ENCODE results near the gene TUBA3D.
"Not testable (repeated sequence)": the region's sequence is repeated elsewhere in the genome, so short reads cannot be mapped to it uniquely, and the experiment has no call there.

Gene TUBA3D

GRCh38 chr2:131475831-131476230, at the start of gene TUBA3D:
TSS of gene TUBA3D (plus strand) at chr2:131476119. CDS start at chr2:131476200, 81 bp downstream.
- Histone ChIP-seq H3K27me3 (replicated peaks; ENCODE audit: control insufficient read depth, insufficient read depth, low read length) (no peaks in the 10 kb centered on the region), H3K36me3 (ENCODE audit: control insufficient read depth, insufficient read depth, low read length, severe bottlenecking) (no peaks in the 10 kb centered on the region), H3K9me3 (ENCODE audit: control insufficient read depth, low read length) (no peaks in the 10 kb centered on the region), H3K9ac (ENCODE audit: low read length) (no peak within 1 kb of the TSS), H3K4me1 (ENCODE audit: control insufficient read depth, insufficient read depth, low read length) (no peaks in the 10 kb centered on the region), H3K4me3 (ENCODE audit: low read length) (no peak within 1 kb of the TSS)
- DNase-seq (ENCODE audit: low read depth): no peak

GRCh38 chr2:131426727-131427126, 49.2 kb upstream of the TUBA3D start:
- H3K4me1 ChIP-seq (ENCODE audit: control insufficient read depth, insufficient read depth, low read length): no peaks in the 10 kb centered on the region
- H3K27me3 ChIP-seq (replicated peaks; ENCODE audit: control insufficient read depth, insufficient read depth, low read length): peaks cover 50% of the 10 kb centered on the region

GRCh38 chr2:131431336-131431735, 44.6 kb upstream of the TUBA3D start:
- DNase-seq (ENCODE audit: low read depth): no peak
- no peaks in the 10 kb centered on the region for H3K9me3 ChIP-seq (ENCODE audit: control insufficient read depth, low read length)
- H3K27me3 ChIP-seq (replicated peaks; ENCODE audit: control insufficient read depth, insufficient read depth, low read length): peaks cover 52% of the 10 kb centered on the region
- H3K36me3 ChIP-seq (ENCODE audit: control insufficient read depth, insufficient read depth, low read length, severe bottlenecking): no peaks in the 10 kb centered on the region
- no peak overlapping the region for H3K9ac ChIP-seq (ENCODE audit: low read length)
- no peaks in the 10 kb centered on the region for H3K4me1 ChIP-seq (ENCODE audit: control insufficient read depth, insufficient read depth, low read length)
- H3K4me3 ChIP-seq (ENCODE audit: low read length): no peak overlapping the region

More at GRCh38 chr2:131426727-131427126, 49.2 kb upstream of the TUBA3D start:
- H3K9ac ChIP-seq (ENCODE audit: low read length): no peak overlapping the region
- no peak overlapping the region for H3K4me3 ChIP-seq (ENCODE audit: low read length)
- no peaks in the 10 kb centered on the region for H3K9me3 ChIP-seq (ENCODE audit: control insufficient read depth, low read length)
- H3K36me3 ChIP-seq (ENCODE audit: control insufficient read depth, insufficient read depth, low read length, severe bottlenecking): no peaks in the 10 kb centered on the region
- DNase-seq (ENCODE audit: low read depth): no peak

- H3K4me1 ChIP-seq (ENCODE audit: control insufficient read depth, insufficient read depth, low read length); H3K9me3 ChIP-seq (ENCODE audit: control insufficient read depth, low read length); H3K9ac ChIP-seq (ENCODE audit: low read length); H3K4me3 ChIP-seq (ENCODE audit: low read length); DNase-seq (ENCODE audit: low read depth); H3K27me3 ChIP-seq (replicated peaks; ENCODE audit: control insufficient read depth, insufficient read depth, low read length); H3K36me3 ChIP-seq (ENCODE audit: control insufficient read depth, insufficient read depth, low read length, severe bottlenecking): not testable (repeated sequence)
Measured at GRCh38 chr2:131440742-131441468, 35.0 kb upstream of the TUBA3D start.

- not testable (repeated sequence) for H3K27me3 ChIP-seq (replicated peaks; ENCODE audit: control insufficient read depth, insufficient read depth, low read length); H3K4me1 ChIP-seq (ENCODE audit: control insufficient read depth, insufficient read depth, low read length); H3K9ac ChIP-seq (ENCODE audit: low read length); H3K4me3 ChIP-seq (ENCODE audit: low read length); H3K9me3 ChIP-seq (ENCODE audit: control insufficient read depth, low read length); DNase-seq (ENCODE audit: low read depth); H3K36me3 ChIP-seq (ENCODE audit: control insufficient read depth, insufficient read depth, low read length, severe bottlenecking)
Measured at GRCh38 chr2:131444736-131445514, 31.0 kb upstream of the TUBA3D start.

- not testable (repeated sequence) for DNase-seq (ENCODE audit: low read depth); H3K36me3 ChIP-seq (ENCODE audit: control insufficient read depth, insufficient read depth, low read length, severe bottlenecking); H3K9ac ChIP-seq (ENCODE audit: low read length); H3K9me3 ChIP-seq (ENCODE audit: control insufficient read depth, low read length); H3K4me3 ChIP-seq (ENCODE audit: low read length); H3K27me3 ChIP-seq (replicated peaks; ENCODE audit: control insufficient read depth, insufficient read depth, low read length); H3K4me1 ChIP-seq (ENCODE audit: control insufficient read depth, insufficient read depth, low read length)
Measured at GRCh38 chr2:131445515-131445797, 30.5 kb upstream of the TUBA3D start.

- Histone ChIP-seq H3K9ac (ENCODE audit: low read length) (no peak overlapping the region), H3K36me3 (ENCODE audit: control insufficient read depth, insufficient read depth, low read length, severe bottlenecking) (no peaks in the 10 kb centered on the region), H3K4me1 (ENCODE audit: control insufficient read depth, insufficient read depth, low read length) (no peaks in the 10 kb centered on the region), H3K27me3 (replicated peaks; ENCODE audit: control insufficient read depth, insufficient read depth, low read length) (peaks cover 4% of the 10 kb centered on the region), H3K9me3 (ENCODE audit: control insufficient read depth, low read length) (no peaks in the 10 kb centered on the region), H3K4me3 (ENCODE audit: low read length) (no peak overlapping the region)
- DNase-seq (ENCODE audit: low read depth): no peak
Measured at GRCh38 chr2:131445896-131446295, 30.0 kb upstream of the TUBA3D start.

GRCh38 chr2:131447981-131448380, 27.9 kb upstream of the TUBA3D start:
- not testable (repeated sequence) for H3K4me1 ChIP-seq (ENCODE audit: control insufficient read depth, insufficient read depth, low read length)

GRCh38 chr2:131451265-131451949, 24.5 kb upstream of the TUBA3D start:
- not testable (repeated sequence) for H3K4me1 ChIP-seq (ENCODE audit: control insufficient read depth, insufficient read depth, low read length); H3K4me3 ChIP-seq (ENCODE audit: low read length); H3K27me3 ChIP-seq (replicated peaks; ENCODE audit: control insufficient read depth, insufficient read depth, low read length); H3K9ac ChIP-seq (ENCODE audit: low read length); H3K36me3 ChIP-seq (ENCODE audit: control insufficient read depth, insufficient read depth, low read length, severe bottlenecking); H3K9me3 ChIP-seq (ENCODE audit: control insufficient read depth, low read length); DNase-seq (ENCODE audit: low read depth)

More at GRCh38 chr2:131447981-131448380, 27.9 kb upstream of the TUBA3D start:
- not testable (repeated sequence) for H3K9ac ChIP-seq (ENCODE audit: low read length); H3K4me3 ChIP-seq (ENCODE audit: low read length); H3K9me3 ChIP-seq (ENCODE audit: control insufficient read depth, low read length); H3K36me3 ChIP-seq (ENCODE audit: control insufficient read depth, insufficient read depth, low read length, severe bottlenecking); DNase-seq (ENCODE audit: low read depth); H3K27me3 ChIP-seq (replicated peaks; ENCODE audit: control insufficient read depth, insufficient read depth, low read length)

GRCh38 chr2:131454914-131455313, 21.0 kb upstream of the TUBA3D start:
- H3K4me1 ChIP-seq (ENCODE audit: control insufficient read depth, insufficient read depth, low read length); H3K9me3 ChIP-seq (ENCODE audit: control insufficient read depth, low read length); DNase-seq (ENCODE audit: low read depth); H3K9ac ChIP-seq (ENCODE audit: low read length); H3K27me3 ChIP-seq (replicated peaks; ENCODE audit: control insufficient read depth, insufficient read depth, low read length); H3K36me3 ChIP-seq (ENCODE audit: control insufficient read depth, insufficient read depth, low read length, severe bottlenecking); H3K4me3 ChIP-seq (ENCODE audit: low read length): not testable (repeated sequence)

- H3K9ac ChIP-seq (ENCODE audit: low read length); DNase-seq (ENCODE audit: low read depth); H3K36me3 ChIP-seq (ENCODE audit: control insufficient read depth, insufficient read depth, low read length, severe bottlenecking); H3K4me3 ChIP-seq (ENCODE audit: low read length); H3K27me3 ChIP-seq (replicated peaks; ENCODE audit: control insufficient read depth, insufficient read depth, low read length); H3K9me3 ChIP-seq (ENCODE audit: control insufficient read depth, low read length); H3K4me1 ChIP-seq (ENCODE audit: control insufficient read depth, insufficient read depth, low read length): not testable (repeated sequence)
Measured at GRCh38 chr2:131467722-131468121, 8.2 kb upstream of the TUBA3D start.
